Hepatocyte (in vitro differentiated cells): ENCODE data around the gene HMCN1.

ENCODE experiments used
- CTCF ChIP-seq: fragments of 200-600 bp; sonication (generic); IDR thresholded peaks from 2 replicates; pipeline ENCODE4 v1.5.1; 2016; ENCODE audit warnings: antibody characterized with exemption, mild to moderate bottlenecking; ENCODE audit not compliant: poor library complexity
- EZH2 ChIP-seq: fragments of 200-600 bp; sonication (generic); IDR thresholded peaks from 2 replicates; pipeline ENCODE4 v1.6.1; 2016; ENCODE audit warnings: antibody characterized with exemption, mild to moderate bottlenecking, borderline replicate concordance

- TF ChIP-seq CTCF (no peak), EZH2 (no peak)
These were observed 332.2 kb downstream of the HMCN1 start for GRCh38 chr1:186066411-186066810.
